ENCODE results near the gene ARHGAP26.

The ARHGAP26 gene

GRCh38 chr5:143165049-143165880 lies 395.1 kb downstream of the ARHGAP26 start:
- H3K9me3 Mint-ChIP-seq, result no peaks in the 10 kb centered on the region
- no peak overlapping the region for H3K4me3 Mint-ChIP-seq
- peaks cover 3% of the 10 kb centered on the region for H3K36me3 Mint-ChIP-seq (ENCODE audit: low read depth)
- no peaks in the 10 kb centered on the region for H3K27me3 Mint-ChIP-seq (ENCODE audit: low read depth)
- no peak for DNase-seq (ENCODE audit: low spot score)
- no peaks in the 10 kb centered on the region for H3K4me1 Mint-ChIP-seq (ENCODE audit: low read depth)
- no peak overlapping the region for H3K27ac Mint-ChIP-seq

GRCh38 chr5:143166090-143166489 lies 395.9 kb downstream of the ARHGAP26 start:
- Mint-ChIP-seq H3K27me3 (ENCODE audit: low read depth) (no peaks in the 10 kb centered on the region), H3K9me3 (no peaks in the 10 kb centered on the region), H3K27ac (no peak overlapping the region), H3K4me1 (ENCODE audit: low read depth) (no peaks in the 10 kb centered on the region), H3K4me3 (no peak overlapping the region), H3K36me3 (ENCODE audit: low read depth) (peaks cover 3% of the 10 kb centered on the region)
- no peak for DNase-seq (ENCODE audit: low spot score)

DNA sequence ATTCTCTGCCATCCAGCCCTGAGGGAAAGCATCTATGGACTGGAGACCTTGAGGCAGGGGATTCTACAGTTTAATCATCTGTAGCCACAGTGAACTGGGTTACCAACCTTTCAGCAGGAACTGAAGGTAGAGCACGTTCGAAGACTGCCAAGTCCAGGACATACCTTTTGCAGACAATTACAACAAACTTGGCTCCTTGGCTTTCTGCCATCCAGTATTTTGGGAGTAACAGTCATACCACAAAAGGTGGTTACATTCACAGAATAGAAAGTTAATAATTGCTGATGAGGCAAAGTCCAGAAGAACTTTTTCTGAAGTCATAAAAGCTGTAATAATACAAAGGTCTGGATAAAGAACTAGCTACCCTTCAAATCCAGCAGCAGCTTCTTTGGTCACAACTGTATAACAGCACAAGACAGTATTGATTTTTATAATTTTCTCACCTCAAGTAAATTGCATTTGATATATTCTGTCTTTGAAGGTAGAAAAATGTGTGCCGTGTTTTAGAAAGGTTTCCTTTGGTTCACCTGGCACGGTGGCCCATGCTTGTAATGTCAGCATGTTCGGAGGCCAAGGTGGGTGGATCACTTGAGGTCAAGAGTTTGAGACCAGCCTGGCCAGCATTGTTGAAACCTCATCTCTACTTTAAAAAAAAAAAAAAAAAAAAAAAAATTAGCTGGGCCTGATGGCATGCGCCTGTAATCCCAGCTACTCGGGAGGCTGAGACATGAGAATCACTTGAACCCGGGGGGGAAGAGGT lies 396.7 kb downstream of the ARHGAP26 start:
- H3K4me3 Mint-ChIP-seq, result no peak overlapping the region
- H3K27ac Mint-ChIP-seq, result no peak overlapping the region
- no peaks in the 10 kb centered on the region for H3K4me1 Mint-ChIP-seq (ENCODE audit: low read depth)
- H3K27me3 Mint-ChIP-seq (ENCODE audit: low read depth), result no peaks in the 10 kb centered on the region
- H3K9me3 Mint-ChIP-seq, result no peaks in the 10 kb centered on the region
- peaks cover 3% of the 10 kb centered on the region for H3K36me3 Mint-ChIP-seq (ENCODE audit: low read depth)
- no peak for DNase-seq (ENCODE audit: low spot score)

DNA sequence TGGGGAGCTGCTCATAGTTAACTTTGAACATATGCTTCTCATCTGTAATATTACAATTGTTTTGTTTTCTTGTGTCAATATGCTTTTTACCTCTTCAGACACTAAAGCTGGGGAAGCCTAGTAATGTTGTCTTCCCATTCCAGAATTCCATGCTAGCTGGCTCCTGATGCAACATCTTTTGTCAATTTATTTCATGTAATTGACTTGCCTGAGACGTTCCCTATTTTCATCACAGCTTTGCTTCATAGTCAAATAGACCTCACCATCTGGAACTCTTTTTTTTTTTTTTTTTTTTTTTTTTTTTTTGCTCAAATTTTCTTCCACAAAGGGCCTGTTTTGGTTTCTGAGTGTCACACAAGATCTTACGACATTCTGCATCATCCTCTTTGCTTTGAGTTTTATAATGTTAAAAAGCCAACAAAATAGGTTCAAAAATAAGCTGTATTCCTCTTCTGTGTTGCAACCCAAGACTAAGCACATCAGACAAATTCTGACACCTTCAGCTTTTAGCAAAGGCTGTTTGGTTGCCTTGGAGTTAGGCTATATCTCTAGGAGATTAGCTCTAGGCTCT lies 398.1 kb downstream of the ARHGAP26 start:
- Mint-ChIP-seq H3K4me3 (no peak overlapping the region), H3K4me1 (ENCODE audit: low read depth) (no peaks in the 10 kb centered on the region), H3K36me3 (ENCODE audit: low read depth) (peaks cover 3% of the 10 kb centered on the region), H3K9me3 (no peaks in the 10 kb centered on the region), H3K27me3 (ENCODE audit: low read depth) (no peaks in the 10 kb centered on the region), H3K27ac (no peak overlapping the region)
- no peak for DNase-seq (ENCODE audit: low spot score)

GRCh38 chr5:143168921-143169810 lies 399.0 kb downstream of the ARHGAP26 start:
- no peaks in the 10 kb centered on the region for H3K27me3 Mint-ChIP-seq (ENCODE audit: low read depth)
- no peak overlapping the region for H3K4me3 Mint-ChIP-seq
- no peaks in the 10 kb centered on the region for H3K4me1 Mint-ChIP-seq (ENCODE audit: low read depth)
- H3K9me3 Mint-ChIP-seq, result no peaks in the 10 kb centered on the region
- no peak overlapping the region for H3K27ac Mint-ChIP-seq
- peaks cover 3% of the 10 kb centered on the region for H3K36me3 Mint-ChIP-seq (ENCODE audit: low read depth)
- DNase-seq (ENCODE audit: low spot score), result no peak

DNA sequence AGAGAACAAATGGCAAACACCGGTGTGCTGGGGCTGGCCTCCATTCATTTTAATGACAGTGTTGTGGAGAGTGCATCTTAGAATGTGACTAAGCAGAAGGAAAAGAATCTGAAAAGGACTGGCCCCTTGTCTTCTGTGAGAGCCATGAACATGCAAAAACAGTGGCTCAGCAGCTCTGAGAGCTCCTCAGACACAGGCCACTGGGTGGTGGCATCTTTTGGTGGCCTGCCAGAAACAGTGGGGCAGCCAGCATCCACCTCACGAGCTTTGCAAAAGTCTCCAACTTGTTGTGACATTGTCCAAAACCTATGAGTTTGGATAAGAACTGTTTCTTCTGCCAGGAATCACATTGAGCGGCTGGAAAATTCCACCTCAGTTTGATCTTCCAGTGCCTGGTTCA lies 399.9 kb downstream of the ARHGAP26 start:
- DNase-seq (ENCODE audit: low spot score), result no peak
- Mint-ChIP-seq H3K27me3 (ENCODE audit: low read depth) (no peaks in the 10 kb centered on the region), H3K36me3 (ENCODE audit: low read depth) (peaks cover 3% of the 10 kb centered on the region), H3K4me1 (ENCODE audit: low read depth) (no peaks in the 10 kb centered on the region), H3K9me3 (no peaks in the 10 kb centered on the region), H3K4me3 (no peak overlapping the region), H3K27ac (no peak overlapping the region)

DNA sequence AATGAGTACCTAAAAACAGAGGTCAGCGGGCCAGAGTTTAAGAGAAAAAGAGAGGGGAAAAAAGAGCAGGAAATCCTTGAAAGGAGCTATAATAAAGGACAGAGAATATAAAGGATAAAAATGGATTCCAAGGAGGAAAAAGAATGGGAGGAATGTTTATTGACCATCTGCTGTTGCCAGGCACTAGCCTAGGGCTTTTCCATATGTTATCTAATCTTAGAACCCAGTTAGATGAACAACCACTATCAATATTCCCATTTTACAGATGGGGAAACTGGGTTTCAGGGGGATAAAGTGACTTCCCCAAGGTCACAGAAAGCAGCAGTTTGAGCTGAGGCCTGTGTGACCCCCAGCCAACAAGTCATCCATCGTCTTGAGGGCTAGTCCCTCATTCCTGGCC lies 400.8 kb downstream of the ARHGAP26 start:
- Mint-ChIP-seq H3K36me3 (ENCODE audit: low read depth) (peaks cover 3% of the 10 kb centered on the region), H3K9me3 (no peaks in the 10 kb centered on the region), H3K4me1 (ENCODE audit: low read depth) (no peaks in the 10 kb centered on the region), H3K27me3 (ENCODE audit: low read depth) (no peaks in the 10 kb centered on the region), H3K4me3 (no peak overlapping the region), H3K27ac (no peak overlapping the region)
- no peak for DNase-seq (ENCODE audit: low spot score)

DNA sequence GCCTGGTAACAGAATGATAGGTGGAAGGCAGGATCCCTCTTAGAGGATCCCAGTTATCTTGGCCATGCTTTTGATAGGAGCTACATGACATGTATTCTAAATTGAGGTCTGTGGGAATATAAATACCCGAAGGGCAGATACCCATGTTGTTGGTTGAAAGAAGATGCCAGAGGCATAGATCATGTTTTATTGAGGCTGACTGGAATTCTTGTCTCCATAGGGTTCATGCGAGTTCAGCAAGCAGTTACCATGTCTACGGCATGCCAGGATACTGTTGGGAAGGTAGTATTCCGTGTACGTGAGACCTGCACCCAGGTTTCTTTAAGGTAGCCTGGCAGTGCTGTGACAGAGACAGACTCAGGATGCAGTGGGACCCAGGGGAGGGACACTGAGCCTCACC lies 402.6 kb downstream of the ARHGAP26 start:
- Mint-ChIP-seq H3K27ac (no peak overlapping the region), H3K4me3 (no peak overlapping the region), H3K4me1 (ENCODE audit: low read depth) (no peaks in the 10 kb centered on the region), H3K9me3 (no peaks in the 10 kb centered on the region), H3K27me3 (ENCODE audit: low read depth) (no peaks in the 10 kb centered on the region), H3K36me3 (ENCODE audit: low read depth) (peaks cover 2% of the 10 kb centered on the region)
- no peak for DNase-seq (ENCODE audit: low spot score)

DNA sequence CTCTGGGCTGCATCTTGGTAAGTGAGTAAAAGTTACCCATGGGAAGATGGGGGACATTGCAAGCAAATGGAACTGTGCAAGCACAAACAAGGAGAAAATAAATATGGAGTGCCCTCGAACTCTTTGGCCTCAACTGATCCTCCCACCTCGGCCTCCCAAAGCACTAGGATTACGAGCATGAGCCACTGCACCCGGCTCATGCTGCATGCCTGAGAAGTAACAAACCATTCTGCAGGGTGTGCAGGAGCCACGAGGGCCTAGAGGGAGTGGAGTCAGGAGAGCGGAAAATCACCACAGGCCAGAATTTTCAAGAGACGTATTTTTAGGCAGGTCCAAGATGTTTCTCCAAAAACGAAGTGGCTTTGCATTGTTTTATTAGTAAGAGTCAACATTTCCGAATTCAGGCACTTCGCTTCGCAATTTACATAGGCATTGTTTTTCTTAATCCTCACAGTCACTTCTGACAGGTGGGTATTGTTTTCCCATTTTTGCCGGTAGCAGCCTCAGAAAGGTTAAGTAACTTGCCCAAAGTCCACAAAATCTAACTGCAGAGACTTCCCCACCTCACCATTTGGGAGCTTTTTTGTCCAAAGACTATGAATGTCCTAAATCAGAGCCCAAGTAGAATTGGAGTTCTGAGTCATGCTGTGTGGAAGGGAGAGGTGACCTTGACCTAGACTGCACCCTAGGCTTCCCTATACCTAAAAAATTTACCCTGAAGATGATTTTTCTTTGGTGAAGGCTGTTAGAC lies 403.1 kb downstream of the ARHGAP26 start:
- H3K36me3 Mint-ChIP-seq (ENCODE audit: low read depth), result no peaks in the 10 kb centered on the region
- H3K4me1 Mint-ChIP-seq (ENCODE audit: low read depth), result no peaks in the 10 kb centered on the region
- H3K27ac Mint-ChIP-seq, result no peak overlapping the region
- no peak for DNase-seq (ENCODE audit: low spot score)
- no peaks in the 10 kb centered on the region for H3K9me3 Mint-ChIP-seq
- H3K4me3 Mint-ChIP-seq, result no peak overlapping the region
- H3K27me3 Mint-ChIP-seq (ENCODE audit: low read depth), result no peaks in the 10 kb centered on the region

DNA sequence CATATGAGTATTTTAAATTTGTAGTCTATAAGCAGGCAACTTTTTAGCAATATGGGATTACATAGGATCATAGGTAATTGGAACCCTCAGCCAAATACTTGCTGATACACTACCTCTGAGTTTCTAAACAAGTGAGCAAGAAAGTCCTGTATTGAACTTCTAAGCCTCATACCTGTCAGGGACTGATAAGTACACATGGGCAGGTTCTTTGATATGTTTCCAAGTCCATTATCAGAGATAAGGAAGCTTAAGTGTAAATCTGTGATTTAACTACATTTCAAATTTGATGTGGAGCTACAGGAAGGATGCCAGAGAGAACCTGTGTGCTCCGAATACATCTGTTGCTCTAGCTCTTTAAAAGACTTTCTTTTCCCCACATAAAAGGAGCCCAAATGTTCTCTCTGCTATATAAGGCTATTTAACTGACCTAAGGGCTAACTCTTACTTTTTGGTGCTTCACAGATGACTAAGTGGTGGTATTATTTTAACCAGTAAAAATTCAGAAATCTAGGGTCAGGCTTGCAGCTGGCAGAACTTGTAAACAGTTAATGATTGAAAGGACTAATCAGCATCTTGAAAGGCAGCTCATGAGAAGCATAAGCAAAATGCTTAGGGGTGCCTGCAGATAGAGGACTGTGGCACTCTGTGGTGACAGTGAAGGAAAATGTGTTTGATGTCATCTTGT lies 404.7 kb downstream of the ARHGAP26 start:
- Mint-ChIP-seq H3K27me3 (ENCODE audit: low read depth) (no peaks in the 10 kb centered on the region), H3K36me3 (ENCODE audit: low read depth) (peaks cover 1% of the 10 kb centered on the region), H3K4me1 (ENCODE audit: low read depth) (no peaks in the 10 kb centered on the region), H3K4me3 (no peak overlapping the region), H3K27ac (no peak overlapping the region), H3K9me3 (no peaks in the 10 kb centered on the region)
- DNase-seq (ENCODE audit: low spot score), result no peak

DNA sequence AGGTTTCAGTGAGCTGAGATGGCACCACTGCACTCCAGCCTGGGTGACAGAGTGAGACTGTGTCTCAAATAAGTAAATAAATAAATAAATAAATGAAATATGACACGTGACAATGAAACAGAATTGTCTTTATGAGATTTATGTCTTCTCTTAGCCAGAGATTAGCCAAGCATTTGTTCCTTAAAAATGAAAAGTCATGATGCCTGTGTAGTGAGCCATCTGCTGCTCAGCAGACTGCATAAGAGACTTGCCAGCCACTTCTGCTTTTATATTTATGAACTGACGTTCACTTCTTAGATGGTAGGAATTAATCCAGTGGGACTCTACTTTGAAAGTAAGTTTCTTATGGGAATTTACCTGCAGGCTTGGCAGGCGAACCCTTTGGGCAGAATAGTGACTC lies 405.9 kb downstream of the ARHGAP26 start:
- DNase-seq (ENCODE audit: low spot score), result no peak
- Mint-ChIP-seq H3K4me3 (no peak overlapping the region), H3K4me1 (ENCODE audit: low read depth) (peaks cover 3% of the 10 kb centered on the region), H3K27me3 (ENCODE audit: low read depth) (no peaks in the 10 kb centered on the region), H3K9me3 (no peaks in the 10 kb centered on the region), H3K36me3 (ENCODE audit: low read depth) (peaks cover 9% of the 10 kb centered on the region), H3K27ac (no peak overlapping the region)

GRCh38 chr5:143177263-143177983 lies 407.2 kb downstream of the ARHGAP26 start:
- no peak for DNase-seq (ENCODE audit: low spot score)
- Mint-ChIP-seq H3K4me1 (ENCODE audit: low read depth) (peaks cover 14% of the 10 kb centered on the region), H3K36me3 (ENCODE audit: low read depth) (peaks cover 16% of the 10 kb centered on the region), H3K27me3 (ENCODE audit: low read depth) (no peaks in the 10 kb centered on the region), H3K9me3 (no peaks in the 10 kb centered on the region), H3K27ac (no peak overlapping the region), H3K4me3 (no peak overlapping the region)

All from T-helper 2 cell treated with Interferon-gamma antibody and Interleukin-4, amounts not matched to agents 5 μg/mL and 100 μg/mL, for 36 hours (primary cell).